ENCODE data around the gene NUP50.

DNA sequence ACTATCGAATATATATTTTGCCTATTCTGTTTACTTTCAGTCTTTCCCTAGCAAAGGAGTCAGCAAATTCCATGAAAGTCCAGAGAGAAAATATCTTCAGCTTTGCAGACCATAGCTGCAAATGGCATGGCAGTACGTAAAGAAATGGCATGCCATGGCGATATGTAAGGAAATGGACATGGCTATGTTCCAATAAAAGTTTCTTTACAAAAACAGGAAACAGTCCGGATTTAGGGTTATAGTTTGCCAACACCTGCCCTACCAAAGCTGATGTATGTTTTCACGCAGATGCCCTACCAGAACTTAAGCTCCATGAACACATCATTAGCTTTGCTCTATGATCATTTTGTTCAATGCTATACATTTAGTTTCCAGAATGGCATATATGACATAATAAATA is 57.5 kb downstream of the NUP50 start:
- TF ChIP-seq, protein P1, sequence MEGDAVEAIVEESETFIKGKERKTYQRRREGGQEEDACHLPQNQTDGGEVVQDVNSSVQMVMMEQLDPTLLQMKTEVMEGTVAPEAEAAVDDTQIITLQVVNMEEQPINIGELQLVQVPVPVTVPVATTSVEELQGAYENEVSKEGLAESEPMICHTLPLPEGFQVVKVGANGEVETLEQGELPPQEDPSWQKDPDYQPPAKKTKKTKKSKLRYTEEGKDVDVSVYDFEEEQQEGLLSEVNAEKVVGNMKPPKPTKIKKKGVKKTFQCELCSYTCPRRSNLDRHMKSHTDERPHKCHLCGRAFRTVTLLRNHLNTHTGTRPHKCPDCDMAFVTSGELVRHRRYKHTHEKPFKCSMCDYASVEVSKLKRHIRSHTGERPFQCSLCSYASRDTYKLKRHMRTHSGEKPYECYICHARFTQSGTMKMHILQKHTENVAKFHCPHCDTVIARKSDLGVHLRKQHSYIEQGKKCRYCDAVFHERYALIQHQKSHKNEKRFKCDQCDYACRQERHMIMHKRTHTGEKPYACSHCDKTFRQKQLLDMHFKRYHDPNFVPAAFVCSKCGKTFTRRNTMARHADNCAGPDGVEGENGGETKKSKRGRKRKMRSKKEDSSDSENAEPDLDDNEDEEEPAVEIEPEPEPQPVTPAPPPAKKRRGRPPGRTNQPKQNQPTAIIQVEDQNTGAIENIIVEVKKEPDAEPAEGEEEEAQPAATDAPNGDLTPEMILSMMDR (IDR thresholded peaks at IDR 0.05) = no peak
- no peak for TF ChIP-seq POLR2A (IDR thresholded peaks at IDR 0.05)
- TF ChIP-seq POLR2AphosphoS5 (IDR thresholded peaks at IDR 0.05; ENCODE audit: insufficient read depth in 1 of 2, low read depth in 1 of 2) = no peak

Data from vagina (tissue), 2 donors.